GM19328 (cell line): Measurements from ENCODE around the gene FYN.
"Not testable (repeated sequence)": the region's sequence is repeated elsewhere in the genome, so short reads cannot be mapped to it uniquely, and the experiment has no call there.

Source experiments
- ATAC-seq: cut with Tn5 transposase; IDR thresholded peaks from one replicate; pipeline ENCODE4 v1.9.1; 2021; ENCODE audit warnings: mild to moderate bottlenecking, moderate library complexity; ENCODE audit not compliant: unreplicated experiment

The FYN gene

GRCh38 chr6:111873178-111874024 is at the start of gene FYN:
Gene FYN, minus strand, starts transcription at chr6:111873452. Its CDS starts 153,401 bp downstream, at chr6:111720051.
- ATAC-seq = peak; percentile 99

GRCh38 chr6:111922454-111923297 is 49.4 kb upstream of the FYN start:
- ATAC-seq = no peak

- ATAC-seq = no peak
Observed at GRCh38 chr6:111921103-111921502, 47.9 kb upstream of the FYN start.

GRCh38 chr6:111920578-111920977 is 47.3 kb upstream of the FYN start:
- ATAC-seq = no peak

GRCh38 chr6:111918825-111919224 is 45.6 kb upstream of the FYN start:
- no peak for ATAC-seq

- no peak for ATAC-seq
Observed at GRCh38 chr6:111916747-111917146, 43.5 kb upstream of the FYN start.

- no peak for ATAC-seq
Observed at GRCh38 chr6:111914617-111915016, 41.4 kb upstream of the FYN start.

GRCh38 chr6:111912904-111913303 is 39.7 kb upstream of the FYN start:
- ATAC-seq = no peak

GRCh38 chr6:111911428-111911827 is 38.2 kb upstream of the FYN start:
- ATAC-seq = no peak

GRCh38 chr6:111909238-111909637 is 36.0 kb upstream of the FYN start:
- ATAC-seq = no peak

GRCh38 chr6:111908365-111908764 is 35.1 kb upstream of the FYN start:
- ATAC-seq = not testable (repeated sequence)

- ATAC-seq = no peak
Observed at GRCh38 chr6:111900735-111901134, 27.5 kb upstream of the FYN start.

GRCh38 chr6:111899531-111899930 is 26.3 kb upstream of the FYN start:
- ATAC-seq = no peak

- no peak for ATAC-seq
Observed at GRCh38 chr6:111898452-111898851, 25.2 kb upstream of the FYN start.

GRCh38 chr6:111894951-111895350 is 21.7 kb upstream of the FYN start:
- no peak for ATAC-seq

GRCh38 chr6:111894272-111894671 is 21.0 kb upstream of the FYN start:
- ATAC-seq = no peak

- no peak for ATAC-seq
Observed at GRCh38 chr6:111892431-111892830, 19.2 kb upstream of the FYN start.

- no peak for ATAC-seq
Observed at GRCh38 chr6:111890988-111891387, 17.7 kb upstream of the FYN start.

- no peak for ATAC-seq
Observed at GRCh38 chr6:111888928-111889695, 15.9 kb upstream of the FYN start.

GRCh38 chr6:111886793-111887192 is 13.5 kb upstream of the FYN start:
- ATAC-seq = not testable (repeated sequence)

GRCh38 chr6:111885373-111886027 is 12.2 kb upstream of the FYN start:
- no peak for ATAC-seq
